HepG2 (cell line): ENCODE measurements around the gene NDUFAF8. TPM values are rescaled to one million over a fixed set of nuclear protein-coding genes. Genes with fewer than 3 reads are reported as not detected.

Source experiments
- ATAC-seq: fragments of 200-7000 bp; cut with Tn5 transposase; 3 replicates; pipeline ENCODE4 v1.9.1; 2020; ENCODE audit warnings: mild to moderate bottlenecking, moderate library complexity
- BruUV-seq: library from RNA; stranded (reverse); fragments of 400-500 nt; replicated peaks from 2 replicates; lab custom pipeline; 2021; lab: Mats Ljungman, UMichigan
- CTCF ChIA-PET: fragments of 300-600 bp; formaldehyde crosslinking; extraction: SDS; loops from one replicate; lab custom pipeline; 2021; ENCODE audit warnings: low total read pairs, inconsistent platforms, low intra/inter-chr PET ratio; lab: Yijun Ruan, JAX
- POLR2A ChIA-PET: fragments of 350-600 bp; sonication (Branson Sonifier 250); formaldehyde crosslinking; loops from one replicate; lab custom pipeline; 2020; ENCODE audit warnings: antibody characterized with exemption, inconsistent platforms; lab: Yijun Ruan, JAX
- DNase-seq: peaks from one replicate; pipeline ENCODE4 v3.0.0-alpha.2; 2015; ENCODE audit warnings: low spot score
- FAIRE-seq: peaks from 3 replicates; lab custom pipeline; 2011; peaks lifted over from hg19 to GRCh38; lab: Jason Lieb, UNC
- H2AFZ ChIP-seq: one replicate; pipeline ENCODE4 v1.6.1; 2011; ENCODE audit warnings: low read length, inconsistent platforms
- H3K27ac ChIP-seq: fragments of 300-600 bp; 3 replicates; pipeline ENCODE4 v1.8.0; 2011; ENCODE audit warnings: mixed run types, mild to moderate bottlenecking, mixed read lengths, low read length, inconsistent platforms; ENCODE audit not compliant: insufficient read depth; ENCODE audit errors: extremely low read length
- H3K27me3 ChIP-seq, 2 experiments: fragments of 200-600 bp in 1 of 2; 2 replicates in 1 of 2; 3 replicates in 1 of 2; pipeline versions ENCODE4 v1.6.0 to v1.8.0; 2011; ENCODE audit warnings: low read length in 2 of 2, mild to moderate bottlenecking in 2 of 2, moderate library complexity in 2 of 2, inconsistent platforms in 1 of 2; ENCODE audit not compliant: insufficient read depth in 2 of 2, control insufficient read depth in 1 of 2
- H3K36me3 ChIP-seq, 2 experiments: fragments of 200-600 bp in 1 of 2; replicated peaks in 1 of 2; 2 replicates in 1 of 2; 3 replicates in 1 of 2; pipeline versions ENCODE4 v1.5.1 to v1.8.0; 2011; ENCODE audit warnings: low read length in 2 of 2, inconsistent platforms in 1 of 2; ENCODE audit not compliant: insufficient read depth in 2 of 2, control insufficient read depth in 1 of 2
- H3K4me1 ChIP-seq: 2 replicates; pipeline ENCODE4 v1.5.1; 2012; ENCODE audit warnings: low read length, inconsistent platforms; ENCODE audit not compliant: insufficient read depth
- H3K4me2 ChIP-seq: 2 replicates; pipeline ENCODE4 v1.6.0; 2011; ENCODE audit warnings: low read depth, low read length, inconsistent platforms
- H3K4me3 ChIP-seq, 3 experiments: fragments of 200-600 bp in 1 of 3; sonication (generic), shearing (Covaris generic) in 1 of 3; replicated peaks in 1 of 3; 2 replicates each; pipeline ENCODE4 v1.5.1; 2011 to 2016; ENCODE audit warnings: low read length in 3 of 3, inconsistent platforms in 2 of 3, low read depth in 2 of 3, mild to moderate bottlenecking in 2 of 3, control low read depth in 1 of 3, mixed read lengths in 1 of 3; ENCODE audit not compliant: insufficient read depth in 1 of 3
- H3K79me2 ChIP-seq: one replicate; pipeline ENCODE4 v1.6.1; 2011; ENCODE audit warnings: low read length, inconsistent platforms; ENCODE audit not compliant: insufficient read depth
- H3K9ac ChIP-seq: 2 replicates; pipeline ENCODE4 v1.6.0; 2011; ENCODE audit warnings: mild to moderate bottlenecking, low read depth, low read length, inconsistent platforms; ENCODE audit not compliant: insufficient read depth
- H3K9me3 ChIP-seq: 2 replicates; pipeline ENCODE4 v1.5.1; 2012; ENCODE audit warnings: mild to moderate bottlenecking, low read length
- H4K20me1 ChIP-seq: 2 replicates; pipeline ENCODE4 v1.6.0; 2011; ENCODE audit warnings: inconsistent platforms, mild to moderate bottlenecking, low read length, moderate library complexity; ENCODE audit not compliant: insufficient read depth
- EEA1 ChIP-seq: sonication (generic); formaldehyde crosslinking; IDR thresholded peaks from 2 replicates; pipeline ENCODE4 v1.5.1; 2020; ENCODE audit warnings: mild to moderate bottlenecking, missing genetic modification reagents, borderline replicate concordance
- GATAD1 ChIP-seq: IDR thresholded peaks from 2 replicates; pipeline ENCODE4 v1.6.1; 2016; ENCODE audit warnings: missing genetic modification reagents, missing compliant biosample characterization
- GZF1 ChIP-seq: sonication (generic); formaldehyde crosslinking; IDR thresholded peaks from 2 replicates; pipeline ENCODE4 v1.5.1; 2020; ENCODE audit warnings: mild to moderate bottlenecking, missing genetic modification reagents
- SOX6 ChIP-seq, 2 experiments: fragments of 450-650 bp in 1 of 2; sonication (generic) in 1 of 2; formaldehyde crosslinking in 1 of 2; IDR thresholded peaks; 2 replicates each; pipeline versions ENCODE4 v1.4.0 to v1.6.1; 2017 to 2020; ENCODE audit warnings: antibody characterized with exemption in 1 of 2, mild to moderate bottlenecking in 1 of 2, missing genetic modification reagents in 1 of 2
- TOE1 ChIP-seq: sonication (generic); formaldehyde crosslinking; IDR thresholded peaks from 2 replicates; pipeline ENCODE4 v1.4.0; 2020; ENCODE audit warnings: mild to moderate bottlenecking, missing genetic modification reagents
- ZBTB25 ChIP-seq: IDR thresholded peaks from 2 replicates; pipeline ENCODE4 v1.6.1; 2018; ENCODE audit warnings: missing genetic modification reagents
- ZNF878 ChIP-seq: sonication (generic); formaldehyde crosslinking; IDR thresholded peaks from 2 replicates; pipeline ENCODE4 v1.8.1; 2023; ENCODE audit warnings: mild to moderate bottlenecking, missing genetic modification reagents, moderate library complexity
- WGBS: methylation state at CpG from one replicate; pipeline ENCODE4 v1.1.6; 2017; ENCODE audit warnings: low lambda C conversion rate; 5-methylcytosine and 5-hydroxymethylcytosine counted together
- in situ Hi-C: cut with HindIII; loops from 2 replicates; pipeline ENCODE4 v1.10.0; 2017; ENCODE audit warnings: low pct_unique_long_range_greater_than_20kb; ENCODE audit not compliant: extremely low pct_ligation_motif_present
- intact Hi-C: fragments of 100-400 bp; cut with micrococcal nuclease; formaldehyde crosslinking; loops from one replicate; pipeline ENCODE4 v1.10.0; 2022; ENCODE audit not compliant: unreplicated experiment
- polyA plus RNA-seq, 8 experiments: library from polyadenylated mRNA; depleted of rRNA in 3 of 8; stranded (reverse) in 7 of 8; unstranded in 1 of 8; fragments of >200 nt; fragmentation: Illumina TruSeq in 4 of 8; extraction: Trizol in 4 of 8; gene quantifications; 2 replicates each; pipeline versions ENCODE4 v1.2.1 to v1.2.3, GENCODE V29; 2011 to 2016; ENCODE audit warnings: low read depth in 4 of 8, missing spikeins in 1 of 8, mixed read lengths in 1 of 8; ENCODE audit not compliant: insufficient read depth in 1 of 8
- total RNA-seq, 5 experiments: library from RNA; depleted of rRNA; stranded (reverse); fragments of >200 nt; fragmentation: Illumina TruSeq; extraction: Trizol; gene quantifications; 2 replicates each; pipeline ENCODE4 v1.2.3, GENCODE V29; 2016; ENCODE audit warnings: low read depth in 1 of 5

The NDUFAF8 gene
- total and polyA plus RNA-seq, 2 of the 13 experiments (the other 11 are each of a cell fraction or from before 2014, with no cell fraction given) = 75.6 to 233 TPM

- no peak for TF ChIP-seq ZBTB25
Measured at GRCh38 chr17:81234506-81234855, 4.6 kb upstream of the NDUFAF8 start (continued).

- Histone ChIP-seq H3K4me1 (peaks cover 13% of the 10 kb centered on the region), H4K20me1 (peaks cover 4% of the 10 kb centered on the region; the same call in 1 of the 2 replicates), H2AFZ (no peak overlapping the region), H3K9me3 (no peaks in the 10 kb centered on the region), H3K27ac (no peak overlapping the region), H3K4me3 (no peak overlapping the region), H3K4me2 (no peak overlapping the region), H3K36me3 (peaks cover 24 to 25% of the 10 kb centered on the region in 2 experiments; a peak in 4 of 5 replicates), H3K27me3 (no peaks in the 10 kb centered on the region; a peak in 1 of 5 replicates), H3K79me2 (peaks cover 28% of the 10 kb centered on the region), H3K9ac (no peak overlapping the region)
- intact Hi-C loops (no loop called here), in situ Hi-C loops (no loop called here)
- DNase-seq = no peak
- FAIRE-seq = no peak
- ChIA-PET POLR2A (no interaction called here), CTCF (no interaction called here)
- WGBS = 97% methylated on average over 18 of the region's 26 CpGs
- no TSS peak for BruUV-seq
- ATAC-seq = no peak
- TF ChIP-seq ZNF878 = no peak
- TF ChIP-seq GATAD1 (CRISPR knock-in tag) = no peak
- no peak for TF ChIP-seq GZF1 (CRISPR knock-in tag)
- no peak for TF ChIP-seq EEA1 (CRISPR knock-in tag)
- TF ChIP-seq TOE1 = no peak
- TF ChIP-seq SOX6 (IDR thresholded peaks at IDR 0.05) = no peak
- no peak for TF ChIP-seq SOX6 (CRISPR knock-in tag; IDR thresholded peaks at IDR 0.05)
Measured at GRCh38 chr17:81234940-81235821, 3.9 kb upstream of the NDUFAF8 start.
